SW480 (cell line): Measurements from ENCODE around the gene PIK3C2G.
"Not testable (repeated sequence)": the region's sequence is repeated elsewhere in the genome, so short reads cannot be mapped to it uniquely, and the experiment has no call there.

ENCODE experiments used
- DNase-seq: peaks from one replicate; pipeline ENCODE4 v3.0.0-alpha.2; 2016; ENCODE audit warnings: low spot score

PIK3C2G gene

GRCh38 chr12:18644564-18644963 lies 383.2 kb downstream of the PIK3C2G start:
- DNase-seq = no peak

DNA sequence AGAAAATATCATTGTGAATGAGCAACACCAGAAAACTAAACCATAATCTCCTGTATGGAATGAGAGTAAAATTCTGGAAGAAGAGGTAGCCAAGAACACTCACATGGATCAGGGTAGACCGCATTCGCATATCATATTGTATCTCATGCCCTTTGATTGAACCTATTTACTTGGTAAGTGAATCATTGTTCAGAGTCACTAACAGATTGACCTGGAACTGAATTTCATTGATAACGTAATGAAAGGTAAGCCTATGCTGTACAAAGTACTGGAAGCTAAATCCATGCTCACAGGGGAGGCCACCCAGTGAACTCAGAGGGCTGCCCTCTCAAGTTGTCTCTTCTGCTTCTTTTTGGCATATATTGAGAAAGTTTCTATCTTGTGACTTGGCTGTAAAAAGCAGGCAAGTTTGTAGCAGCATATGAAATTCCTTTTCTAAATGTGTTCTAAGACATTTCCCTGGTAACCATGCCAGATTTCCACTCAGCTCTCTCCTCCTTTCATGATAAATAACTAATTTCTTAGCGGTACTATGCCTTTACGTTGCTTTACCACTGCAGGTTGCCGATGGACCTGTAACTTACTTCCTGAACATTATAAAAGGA lies 385.1 kb downstream of the PIK3C2G start:
- DNase-seq = no peak

GRCh38 chr12:18651525-18651924 lies 390.2 kb downstream of the PIK3C2G start:
- DNase-seq = no peak

GRCh38 chr12:18652596-18652995 lies 391.3 kb downstream of the PIK3C2G start:
- no peak for DNase-seq

DNA sequence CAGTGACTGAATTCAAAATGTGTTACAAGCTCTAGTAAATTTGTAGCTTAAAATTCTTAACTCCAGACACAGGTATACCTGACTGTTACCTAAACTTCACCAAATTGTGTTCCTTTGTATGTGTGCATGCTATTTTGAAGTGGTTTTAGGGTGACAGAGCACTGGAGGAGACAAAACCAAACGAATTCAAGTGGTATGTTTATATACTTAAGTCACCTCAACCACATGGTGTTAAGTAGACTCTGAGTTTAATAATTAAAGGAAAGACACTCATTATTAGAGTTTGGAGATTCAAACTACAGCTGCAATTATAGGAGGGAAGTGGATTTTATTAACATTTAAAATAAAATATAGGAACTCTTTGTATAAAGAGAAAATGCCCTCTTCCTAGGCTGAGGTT lies 392.1 kb downstream of the PIK3C2G start:
- no peak for DNase-seq

GRCh38 chr12:18655351-18655750 lies 394.0 kb downstream of the PIK3C2G start:
- no peak for DNase-seq

DNA sequence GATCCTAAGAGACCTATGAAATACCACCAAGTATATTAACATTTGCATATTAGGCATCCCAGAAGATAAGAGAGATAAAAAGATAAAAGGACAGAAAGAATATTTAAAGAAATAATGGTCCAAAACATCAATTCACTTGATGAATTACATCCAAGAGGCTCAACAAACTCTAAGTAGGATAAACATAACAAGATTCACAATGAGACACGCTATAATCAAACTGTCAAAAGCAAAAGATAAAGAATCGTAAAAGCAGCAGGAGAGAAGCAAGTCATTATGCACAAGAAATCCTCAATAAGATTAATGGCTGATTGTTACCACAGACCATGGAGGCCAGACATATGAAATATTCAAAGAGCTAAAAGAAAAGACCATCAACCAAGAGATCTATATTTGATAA lies 396.9 kb downstream of the PIK3C2G start:
- DNase-seq = no peak

GRCh38 chr12:18658829-18659228 lies 397.5 kb downstream of the PIK3C2G start:
- DNase-seq = no peak

- DNase-seq = no peak
Measured at GRCh38 chr12:18676141-18676540, 414.8 kb downstream of the PIK3C2G start.

DNA sequence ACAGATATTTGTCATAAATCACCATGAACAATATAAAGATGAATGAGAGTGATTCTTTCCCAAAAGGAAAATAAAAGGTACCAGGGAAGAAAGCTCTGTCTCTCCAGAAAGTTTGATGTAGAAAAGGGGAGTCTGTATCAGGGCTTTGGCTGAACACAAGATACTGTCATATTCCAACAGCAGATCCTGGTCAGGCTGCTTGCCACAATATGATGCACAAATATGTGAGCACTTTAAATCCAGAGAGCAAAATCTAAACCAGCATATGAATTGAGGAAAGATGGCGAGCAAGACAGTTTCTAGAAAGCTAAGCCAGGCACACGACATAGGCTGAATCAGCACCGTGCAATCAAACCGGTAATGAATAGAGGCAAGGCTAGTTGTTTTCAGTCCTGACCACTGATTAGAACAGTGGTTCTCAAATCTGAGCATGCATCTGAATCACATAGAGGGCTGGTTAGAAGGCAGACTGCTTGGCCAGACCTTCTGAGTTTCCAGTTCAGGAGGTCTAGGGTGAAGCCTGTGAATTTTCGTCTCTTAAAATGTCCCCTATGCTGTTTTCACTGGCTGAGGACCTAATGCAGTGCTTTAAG lies 415.8 kb downstream of the PIK3C2G start:
- DNase-seq = no peak

DNA sequence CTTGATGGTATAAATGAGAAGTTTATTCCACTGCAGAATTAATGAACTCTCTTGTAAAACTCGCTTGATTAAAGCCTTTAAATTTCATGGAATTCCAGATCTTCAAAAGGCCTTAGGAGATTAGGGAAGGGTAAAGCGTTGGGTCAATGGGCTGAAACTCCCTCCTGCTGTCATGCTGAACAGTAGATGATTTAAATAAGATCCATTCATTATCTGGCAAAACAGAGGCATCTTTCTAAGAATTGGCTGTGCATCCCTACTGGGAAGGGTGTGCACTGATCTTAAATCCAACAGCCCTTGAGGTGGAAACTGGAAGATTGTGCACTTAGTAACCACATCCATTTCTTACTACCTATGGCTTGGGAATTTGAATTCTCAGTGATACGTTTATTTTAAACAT lies 420.5 kb downstream of the PIK3C2G start:
- DNase-seq = no peak

DNA sequence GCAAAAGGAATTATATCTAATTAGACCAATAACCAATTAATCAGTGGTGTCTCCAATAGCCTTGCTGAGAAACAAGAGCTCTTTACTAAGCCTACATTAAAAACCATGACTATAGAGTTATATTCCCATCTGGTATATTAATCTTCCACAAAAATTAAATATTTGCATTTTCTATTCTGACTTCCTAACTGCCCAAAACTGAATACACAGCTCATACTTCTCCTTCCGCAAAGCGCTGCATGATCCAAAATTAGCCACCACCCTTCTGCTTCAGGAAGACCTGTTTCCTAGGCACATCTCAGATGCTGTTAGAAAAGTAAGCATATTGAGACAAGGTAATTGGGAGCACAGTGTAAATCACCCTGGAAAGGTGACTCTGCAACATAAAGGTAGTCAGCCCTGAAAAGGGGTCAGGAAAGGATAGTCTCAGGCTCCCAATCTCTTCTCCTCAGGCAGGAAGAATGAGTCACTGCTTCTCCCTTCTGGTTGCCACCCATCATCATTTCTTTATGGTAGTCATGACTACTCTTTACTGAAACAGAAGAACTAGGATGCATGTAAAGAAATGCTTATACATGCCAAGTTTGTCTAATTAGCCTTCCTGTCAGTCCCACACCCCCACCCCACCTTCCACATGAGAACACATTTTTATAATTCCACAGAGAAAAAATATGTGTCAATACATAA lies 422.2 kb downstream of the PIK3C2G start:
- DNase-seq = no peak

- DNase-seq = no peak
Measured at GRCh38 chr12:18684430-18684829, 423.1 kb downstream of the PIK3C2G start.

- no peak for DNase-seq
Measured at GRCh38 chr12:18689771-18690170, 428.5 kb downstream of the PIK3C2G start.

DNA sequence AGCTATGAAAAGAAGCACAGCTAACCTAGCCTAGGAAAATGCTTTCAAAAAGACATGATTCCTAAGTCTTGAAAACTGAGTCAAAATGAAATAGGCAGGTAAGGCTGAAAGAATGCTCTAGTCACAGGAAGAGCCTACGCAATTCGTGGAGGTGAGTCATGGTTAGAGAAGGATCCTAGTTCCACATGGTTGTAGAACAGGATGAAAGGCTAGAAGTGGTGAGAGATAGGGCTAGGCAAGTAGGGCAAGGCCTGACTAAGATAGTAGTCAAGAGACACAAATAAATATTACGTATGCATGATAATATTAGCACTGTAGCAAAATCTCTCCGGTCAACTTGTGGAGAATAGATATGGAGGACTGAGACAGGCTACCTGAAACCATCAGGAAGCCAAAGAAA lies 429.3 kb downstream of the PIK3C2G start:
- peak; percentile 21 for DNase-seq

DNA sequence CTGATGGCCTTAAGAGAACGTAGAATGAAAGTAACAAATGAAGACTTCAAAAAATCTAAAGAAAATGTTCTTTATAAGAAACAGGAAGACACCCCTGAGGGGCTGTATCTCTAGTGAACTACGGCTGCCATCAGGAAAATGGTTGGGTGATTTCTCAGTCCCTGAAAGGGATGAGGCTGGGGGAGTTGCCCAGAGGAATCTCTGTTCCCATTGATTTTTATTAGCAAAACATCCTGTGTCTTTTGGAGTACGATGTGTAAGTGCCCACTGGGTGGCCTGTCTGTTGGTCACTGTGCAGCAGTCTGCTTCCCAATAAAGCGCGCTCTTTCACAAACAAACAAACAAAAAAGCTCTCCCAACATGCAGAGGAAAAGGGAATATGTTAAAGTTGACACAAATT lies 432.7 kb downstream of the PIK3C2G start:
- DNase-seq = not testable (repeated sequence)

DNA sequence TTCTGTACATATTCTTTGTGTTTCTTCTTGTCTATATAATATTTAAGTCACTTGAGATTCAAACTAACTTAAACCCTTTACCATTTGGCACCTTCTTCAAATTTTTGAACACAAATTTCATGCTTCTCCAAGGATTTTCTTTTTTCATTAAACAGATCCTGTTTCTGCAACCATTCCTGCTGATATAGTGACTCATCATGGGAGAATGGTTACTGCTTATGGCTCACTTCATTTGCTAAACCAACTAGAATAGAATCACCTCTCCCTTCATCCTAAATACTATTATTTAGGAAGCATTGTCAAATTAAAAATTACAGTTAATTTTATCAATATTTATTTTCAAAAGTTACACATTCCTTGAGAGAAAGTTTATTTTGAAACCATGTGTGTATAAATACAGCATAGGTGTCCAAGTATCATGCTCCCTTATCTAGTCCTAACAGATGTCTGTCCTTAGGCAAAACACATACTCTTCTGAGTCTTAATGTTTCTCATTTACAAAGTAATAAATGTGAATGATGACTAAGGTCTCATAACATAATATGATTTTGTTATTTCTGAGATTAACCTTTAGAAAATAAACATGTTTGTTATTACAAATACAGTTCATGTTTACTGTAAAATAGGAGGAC lies 435.8 kb downstream of the PIK3C2G start:
- no peak for DNase-seq
